Umbilical cord (tissue), 1 donor: ENCODE results near the gene QDPR. TPM values are rescaled to one million over a fixed set of nuclear protein-coding genes. Genes with fewer than 3 reads are reported as not detected.

Experiments
- total RNA-seq: library from RNA; depleted of rRNA; stranded (reverse); fragments of >200 nt; gene quantifications from one replicate; pipeline ENCODE4 v1.2.3, GENCODE V29; 2014; ENCODE audit warnings: low replicate concordance; ENCODE audit not compliant: insufficient read depth

QDPR gene
- total RNA-seq, 1 donor from 2014 or later: 9.4 TPM

Other genes starting within 250 kb of the QDPR start
- not detected for gene CLRN2, start 3.1 kb upstream of the QDPR start, total RNA-seq
- 78.7 TPM for gene LAP3, start 65.1 kb upstream of the QDPR start, total RNA-seq
- gene MED28, start 102.6 kb upstream of the QDPR start, total RNA-seq: 12.3 TPM